HepG2 (cell line): ENCODE data around the gene HSCB. TPM values are rescaled to one million over a fixed set of nuclear protein-coding genes. Genes with fewer than 3 reads are reported as not detected.

Source experiments
- ATF1 ChIP-seq: IDR thresholded peaks from 2 replicates; pipeline ENCODE4 v1.6.1; 2016; ENCODE audit warnings: mild to moderate bottlenecking, control low read depth
- BORCS8-MEF2B ChIP-seq: sonication (generic); formaldehyde crosslinking; IDR thresholded peaks from 2 replicates; pipeline ENCODE4 v1.8.0; 2022; ENCODE audit warnings: mild to moderate bottlenecking, missing genetic modification reagents
- CENPX ChIP-seq: sonication (generic); formaldehyde crosslinking; IDR thresholded peaks from 2 replicates; pipeline ENCODE4 v1.9.0; 2021; ENCODE audit warnings: mild to moderate bottlenecking, missing genetic modification reagents, moderate library complexity
- ELF1 ChIP-seq: sonication (generic); formaldehyde crosslinking; IDR thresholded peaks from 2 replicates; pipeline ENCODE4 v1.4.0; 2020; ENCODE audit warnings: missing genetic modification reagents
- HDAC1 ChIP-seq: sonication (generic); formaldehyde crosslinking; IDR thresholded peaks from 2 replicates; pipeline ENCODE4 v1.5.1; 2020; ENCODE audit warnings: mild to moderate bottlenecking, missing genetic modification reagents
- HOMEZ ChIP-seq: IDR thresholded peaks from 2 replicates; pipeline ENCODE4 v1.6.1; 2016; ENCODE audit warnings: low read depth
- PATZ1 ChIP-seq: sonication (generic); formaldehyde crosslinking; IDR thresholded peaks from 2 replicates; pipeline ENCODE4 v1.4.0; 2020; ENCODE audit warnings: missing genetic modification reagents
- PLRG1 ChIP-seq: fragments of 450-650 bp; conservative IDR thresholded peaks from 2 replicates; pipeline ENCODE4 v1.6.1; 2016
- RELA ChIP-seq: sonication (generic); formaldehyde crosslinking; IDR thresholded peaks from 2 replicates; pipeline ENCODE4 v1.4.0; 2020; ENCODE audit warnings: missing genetic modification reagents
- SALL2 ChIP-seq: sonication (generic); formaldehyde crosslinking; IDR thresholded peaks from 2 replicates; pipeline ENCODE4 v1.8.1; 2023; ENCODE audit warnings: mild to moderate bottlenecking, missing genetic modification reagents, inconsistent platforms
- STAG1 ChIP-seq: sonication (generic); formaldehyde crosslinking; IDR thresholded peaks from 2 replicates; pipeline ENCODE4 v1.4.0; 2020; ENCODE audit warnings: missing genetic modification reagents
- ZBTB1 ChIP-seq: sonication (generic); formaldehyde crosslinking; IDR thresholded peaks from 2 replicates; pipeline ENCODE4 v1.4.0; 2020; ENCODE audit warnings: missing genetic modification reagents, borderline replicate concordance
- ZBTB34 ChIP-seq: sonication (generic); formaldehyde crosslinking; IDR thresholded peaks from 2 replicates; pipeline ENCODE4 v1.8.0; 2022; ENCODE audit warnings: mild to moderate bottlenecking, missing genetic modification reagents
- ZFP1 ChIP-seq: IDR thresholded peaks from 2 replicates; pipeline ENCODE4 v1.6.1; 2016
- ZNF317 ChIP-seq: sonication (generic); formaldehyde crosslinking; IDR thresholded peaks from 2 replicates; pipeline ENCODE4 v1.5.0; 2020; ENCODE audit warnings: mild to moderate bottlenecking, missing genetic modification reagents
- polyA plus RNA-seq, 8 experiments: library from polyadenylated mRNA; depleted of rRNA in 3 of 8; stranded (reverse) in 7 of 8; unstranded in 1 of 8; fragments of >200 nt; fragmentation: Illumina TruSeq in 4 of 8; extraction: Trizol in 4 of 8; gene quantifications; 2 replicates each; pipeline versions ENCODE4 v1.2.1 to v1.2.3, GENCODE V29; 2011 to 2016; ENCODE audit warnings: low read depth in 4 of 8, missing spikeins in 1 of 8, mixed read lengths in 1 of 8; ENCODE audit not compliant: insufficient read depth in 1 of 8
- total RNA-seq, 5 experiments: library from RNA; depleted of rRNA; stranded (reverse); fragments of >200 nt; fragmentation: Illumina TruSeq; extraction: Trizol; gene quantifications; 2 replicates each; pipeline ENCODE4 v1.2.3, GENCODE V29; 2016; ENCODE audit warnings: low read depth in 1 of 5
- TF ChIP-seq, protein P1 (sequence below): sonication (generic); formaldehyde crosslinking; IDR thresholded peaks from 2 replicates; pipeline ENCODE4 v1.4.0; 2020; ENCODE audit warnings: mild to moderate bottlenecking, low read depth, missing genetic modification reagents
- TF ChIP-seq, protein P2 (sequence below): sonication (generic); formaldehyde crosslinking; IDR thresholded peaks from 2 replicates; pipeline ENCODE4 v1.8.1; 2022; ENCODE audit warnings: low read depth, mild to moderate bottlenecking, missing genetic modification reagents
- TF ChIP-seq, protein P3 (sequence below): sonication (generic); formaldehyde crosslinking; IDR thresholded peaks from 2 replicates; pipeline ENCODE4 v1.9.0; 2022; ENCODE audit warnings: missing genetic modification reagents, mild to moderate bottlenecking, borderline replicate concordance

The HSCB gene
- total and polyA plus RNA-seq, 2 of the 13 experiments (the other 11 are each of a cell fraction or from before 2014, with no cell fraction given): 15.4 to 20.9 TPM

DNA sequence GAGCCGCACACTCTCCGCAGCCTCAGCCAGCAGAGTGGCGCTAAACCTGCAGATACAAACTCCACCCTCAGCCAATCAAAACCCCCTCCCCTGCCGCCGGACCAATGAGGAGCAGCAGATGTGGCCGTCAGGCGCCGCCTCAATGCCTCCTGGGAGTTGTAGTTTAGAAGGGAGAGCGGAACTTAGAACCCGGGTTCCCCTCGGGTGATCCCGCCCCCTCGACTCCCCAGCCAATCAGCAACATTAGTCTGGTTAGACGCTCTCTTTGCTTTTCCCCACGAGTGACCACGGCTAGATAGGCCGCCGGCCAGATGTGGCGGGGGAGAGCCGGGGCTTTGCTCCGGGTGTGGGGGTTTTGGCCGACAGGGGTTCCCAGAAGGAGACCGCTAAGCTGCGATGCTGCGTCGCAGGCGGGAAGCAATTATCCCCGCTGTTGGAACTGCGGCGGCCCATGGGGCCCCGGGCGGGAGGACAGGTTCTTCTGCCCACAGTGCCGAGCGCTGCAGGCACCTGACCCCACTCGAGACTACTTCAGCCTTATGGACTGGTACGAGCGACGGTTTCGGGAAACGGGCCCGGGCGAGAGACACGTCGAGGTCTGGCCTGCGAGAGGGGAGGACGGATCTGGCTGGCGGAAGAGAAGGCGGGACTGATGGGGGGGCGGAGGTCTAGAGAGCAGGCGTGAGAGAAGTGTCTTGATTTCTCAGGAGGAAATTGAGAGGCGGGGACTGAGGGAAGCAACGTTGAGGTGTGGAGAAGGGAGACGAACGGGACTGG is at the start of gene HSCB, which contains the start of gene CHEK2 (continued):
- TF ChIP-seq BORCS8-MEF2B (CRISPR knock-in tag) (peak; percentile 64), HDAC1 (CRISPR knock-in tag) (peak; percentile 59), ZNF317 (CRISPR knock-in tag) (peak; percentile 36; the same call in 1 of the 2 replicates), STAG1 (CRISPR knock-in tag) (no peak), ATF1 (CRISPR knock-in tag) (peak; percentile 91), ZFP1 (CRISPR knock-in tag) (no peak), ELF1 (CRISPR knock-in tag) (peak; percentile 87), SALL2 (CRISPR knock-in tag) (0 out of 2 replicates have a peak, but pooled peaks have one; percentile 24), ZBTB1 (CRISPR knock-in tag) (no peak), RELA (no peak), HOMEZ (CRISPR knock-in tag) (peak; percentile 43; the same call in 1 of the 2 replicates), ZBTB34 (CRISPR knock-in tag) (no peak), CENPX (CRISPR knock-in tag) (no peak), PLRG1 (no peak), PATZ1 (CRISPR knock-in tag) (0 out of 2 replicates have a peak, but pooled peaks have one; percentile 26)
- TF ChIP-seq, protein P1, sequence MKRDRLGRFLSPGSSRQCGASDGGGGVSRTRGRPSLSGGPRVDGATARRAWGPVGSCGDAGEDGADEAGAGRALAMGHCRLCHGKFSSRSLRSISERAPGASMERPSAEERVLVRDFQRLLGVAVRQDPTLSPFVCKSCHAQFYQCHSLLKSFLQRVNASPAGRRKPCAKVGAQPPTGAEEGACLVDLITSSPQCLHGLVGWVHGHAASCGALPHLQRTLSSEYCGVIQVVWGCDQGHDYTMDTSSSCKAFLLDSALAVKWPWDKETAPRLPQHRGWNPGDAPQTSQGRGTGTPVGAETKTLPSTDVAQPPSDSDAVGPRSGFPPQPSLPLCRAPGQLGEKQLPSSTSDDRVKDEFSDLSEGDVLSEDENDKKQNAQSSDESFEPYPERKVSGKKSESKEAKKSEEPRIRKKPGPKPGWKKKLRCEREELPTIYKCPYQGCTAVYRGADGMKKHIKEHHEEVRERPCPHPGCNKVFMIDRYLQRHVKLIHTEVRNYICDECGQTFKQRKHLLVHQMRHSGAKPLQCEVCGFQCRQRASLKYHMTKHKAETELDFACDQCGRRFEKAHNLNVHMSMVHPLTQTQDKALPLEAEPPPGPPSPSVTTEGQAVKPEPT (CRISPR knock-in tag): peak; percentile 53; the same call in 1 of the 2 replicates
- TF ChIP-seq, protein P2, sequence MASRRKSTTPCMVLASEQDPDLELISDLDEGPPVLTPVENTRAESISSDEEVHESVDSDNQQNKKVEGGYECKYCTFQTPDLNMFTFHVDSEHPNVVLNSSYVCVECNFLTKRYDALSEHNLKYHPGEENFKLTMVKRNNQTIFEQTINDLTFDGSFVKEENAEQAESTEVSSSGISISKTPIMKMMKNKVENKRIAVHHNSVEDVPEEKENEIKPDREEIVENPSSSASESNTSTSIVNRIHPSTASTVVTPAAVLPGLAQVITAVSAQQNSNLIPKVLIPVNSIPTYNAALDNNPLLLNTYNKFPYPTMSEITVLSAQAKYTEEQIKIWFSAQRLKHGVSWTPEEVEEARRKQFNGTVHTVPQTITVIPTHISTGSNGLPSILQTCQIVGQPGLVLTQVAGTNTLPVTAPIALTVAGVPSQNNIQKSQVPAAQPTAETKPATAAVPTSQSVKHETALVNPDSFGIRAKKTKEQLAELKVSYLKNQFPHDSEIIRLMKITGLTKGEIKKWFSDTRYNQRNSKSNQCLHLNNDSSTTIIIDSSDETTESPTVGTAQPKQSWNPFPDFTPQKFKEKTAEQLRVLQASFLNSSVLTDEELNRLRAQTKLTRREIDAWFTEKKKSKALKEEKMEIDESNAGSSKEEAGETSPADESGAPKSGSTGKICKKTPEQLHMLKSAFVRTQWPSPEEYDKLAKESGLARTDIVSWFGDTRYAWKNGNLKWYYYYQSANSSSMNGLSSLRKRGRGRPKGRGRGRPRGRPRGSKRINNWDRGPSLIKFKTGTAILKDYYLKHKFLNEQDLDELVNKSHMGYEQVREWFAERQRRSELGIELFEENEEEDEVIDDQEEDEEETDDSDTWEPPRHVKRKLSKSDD: no peak
- TF ChIP-seq, protein P3, sequence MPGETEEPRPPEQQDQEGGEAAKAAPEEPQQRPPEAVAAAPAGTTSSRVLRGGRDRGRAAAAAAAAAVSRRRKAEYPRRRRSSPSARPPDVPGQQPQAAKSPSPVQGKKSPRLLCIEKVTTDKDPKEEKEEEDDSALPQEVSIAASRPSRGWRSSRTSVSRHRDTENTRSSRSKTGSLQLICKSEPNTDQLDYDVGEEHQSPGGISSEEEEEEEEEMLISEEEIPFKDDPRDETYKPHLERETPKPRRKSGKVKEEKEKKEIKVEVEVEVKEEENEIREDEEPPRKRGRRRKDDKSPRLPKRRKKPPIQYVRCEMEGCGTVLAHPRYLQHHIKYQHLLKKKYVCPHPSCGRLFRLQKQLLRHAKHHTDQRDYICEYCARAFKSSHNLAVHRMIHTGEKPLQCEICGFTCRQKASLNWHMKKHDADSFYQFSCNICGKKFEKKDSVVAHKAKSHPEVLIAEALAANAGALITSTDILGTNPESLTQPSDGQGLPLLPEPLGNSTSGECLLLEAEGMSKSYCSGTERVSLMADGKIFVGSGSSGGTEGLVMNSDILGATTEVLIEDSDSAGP (CRISPR knock-in tag): peak; percentile 89; the same call in 1 of the 2 replicates
